ENCODE measurements around the gene DPP9. TPM values are rescaled to one million over a fixed set of nuclear protein-coding genes. Genes with fewer than 3 reads are reported as not detected.

DPP9 gene
- polyA plus RNA-seq, 1 of the 3 experiments (the other 2 are of a cell fraction), result 17.1 TPM

- H3K9me3 ChIP-seq, result no peaks in the 10 kb centered on the region
- H3K4me3 ChIP-seq (ENCODE audit: low read depth in 2 of 2, low read length in 1 of 2), result no peak overlapping the region
- H2AFZ ChIP-seq (ENCODE audit: low read depth), result no peak overlapping the region
- 97% methylated on average over 24 of the region's 28 CpGs for WGBS (ENCODE audit: low lambda C conversion rate)
- H3K27me3 ChIP-seq (ENCODE audit: insufficient read depth), result no peaks in the 10 kb centered on the region
- no peaks in the 10 kb centered on the region; the same call in 1 of the 2 replicates for H3K79me2 ChIP-seq (ENCODE audit: insufficient read depth)
- ChIA-PET POLR2A (interaction anchor here (0.6 kb wide), 1 partner anchor 98 kb away, joined by 8 read pairs; no protein-coding TSS in a partner anchor), CTCF (no interaction called here)
- DNase-seq, result no peak
- H3K27ac ChIP-seq (ENCODE audit: low read depth in 2 of 2, low read length in 1 of 2), result no peak overlapping the region
- H3K4me1 ChIP-seq (ENCODE audit: control insufficient read depth in 1 of 2, insufficient read depth in 2 of 2, low read depth in 1 of 2, low read length in 1 of 2), result no peaks in the 10 kb centered on the region
- no peak overlapping the region for H3K4me2 ChIP-seq
- H3K9me2 ChIP-seq, result no peaks in the 10 kb centered on the region
- no peak overlapping the region for H3K9ac ChIP-seq
- H3K36me3 ChIP-seq (replicated peaks in 1 of 2; ENCODE audit: control insufficient read depth in 1 of 2, insufficient read depth in 2 of 2, low read length in 1 of 2), result peaks cover 24 to 41% of the 10 kb centered on the region in 2 experiments
- no peak for TF ChIP-seq CTCF (IDR thresholded peaks at IDR 0.05)
- no peak for TF ChIP-seq REST (IDR thresholded peaks at IDR 0.05; ENCODE audit: low read depth, low read length)
- no peak for TF ChIP-seq FOSL2 (IDR thresholded peaks at IDR 0.05; ENCODE audit: borderline replicate concordance, low read depth)
- no peaks in the 10 kb centered on the region for H3F3A ChIP-seq (replicated peaks; ENCODE audit: insufficient read depth)
- no peaks in the 10 kb centered on the region for H4K20me1 ChIP-seq (ENCODE audit: insufficient read depth)
Observed at GRCh38 chr19:4703671-4704316, 19.8 kb downstream of the DPP9 start.

GRCh38 chr19:4702764-4703163 lies 20.9 kb downstream of the DPP9 start:
- H4K20me1 ChIP-seq (ENCODE audit: insufficient read depth), result no peaks in the 10 kb centered on the region
- no peak overlapping the region for H3K4me2 ChIP-seq
- no peak for TF ChIP-seq MEF2A (IDR thresholded peaks at IDR 0.05; ENCODE audit: borderline replicate concordance, low read depth)
- TF ChIP-seq NFIC (IDR thresholded peaks at IDR 0.05; ENCODE audit: borderline replicate concordance), result no peak
- no peak for TF ChIP-seq SMC3 (IDR thresholded peaks at IDR 0.05; ENCODE audit: low read depth, low read length)
- TF ChIP-seq FOXJ3 (CRISPR knock-in tag; IDR thresholded peaks at IDR 0.05), result no peak
- no peak for TF ChIP-seq TCF12 (IDR thresholded peaks at IDR 0.05)
- no peak overlapping the region for H2AFZ ChIP-seq (ENCODE audit: low read depth)
- H3K9me2 ChIP-seq, result no peaks in the 10 kb centered on the region
- CTCF ChIA-PET, result no interaction called here
- WGBS (ENCODE audit: low lambda C conversion rate), result 94% methylated on average over 8 of the region's 11 CpGs
- no peak overlapping the region for H3K9ac ChIP-seq
- DNase-seq, result no peak
- H3K4me3 ChIP-seq (ENCODE audit: low read depth in 2 of 2, low read length in 1 of 2), result no peak overlapping the region
- no peaks in the 10 kb centered on the region for H3K27me3 ChIP-seq (ENCODE audit: insufficient read depth)
- H3K27ac ChIP-seq (ENCODE audit: low read depth in 2 of 2, low read length in 1 of 2), result no peak overlapping the region
- H3K79me2 ChIP-seq (ENCODE audit: insufficient read depth), result no peaks in the 10 kb centered on the region
- POLR2A ChIA-PET, result no interaction called here
- no peaks in the 10 kb centered on the region for H3K9me3 ChIP-seq
- H3K4me1 ChIP-seq (ENCODE audit: control insufficient read depth in 1 of 2, insufficient read depth in 2 of 2, low read depth in 1 of 2, low read length in 1 of 2), result no peaks in the 10 kb centered on the region
- H3F3A ChIP-seq (replicated peaks; ENCODE audit: insufficient read depth), result peaks cover 5% of the 10 kb centered on the region
- H3K36me3 ChIP-seq (replicated peaks in 1 of 2; ENCODE audit: control insufficient read depth in 1 of 2, insufficient read depth in 2 of 2, low read length in 1 of 2), result peaks cover 24 to 45% of the 10 kb centered on the region in 2 experiments
